Measurements from ENCODE around the gene ANAPC2.

The ANAPC2 gene

DNA sequence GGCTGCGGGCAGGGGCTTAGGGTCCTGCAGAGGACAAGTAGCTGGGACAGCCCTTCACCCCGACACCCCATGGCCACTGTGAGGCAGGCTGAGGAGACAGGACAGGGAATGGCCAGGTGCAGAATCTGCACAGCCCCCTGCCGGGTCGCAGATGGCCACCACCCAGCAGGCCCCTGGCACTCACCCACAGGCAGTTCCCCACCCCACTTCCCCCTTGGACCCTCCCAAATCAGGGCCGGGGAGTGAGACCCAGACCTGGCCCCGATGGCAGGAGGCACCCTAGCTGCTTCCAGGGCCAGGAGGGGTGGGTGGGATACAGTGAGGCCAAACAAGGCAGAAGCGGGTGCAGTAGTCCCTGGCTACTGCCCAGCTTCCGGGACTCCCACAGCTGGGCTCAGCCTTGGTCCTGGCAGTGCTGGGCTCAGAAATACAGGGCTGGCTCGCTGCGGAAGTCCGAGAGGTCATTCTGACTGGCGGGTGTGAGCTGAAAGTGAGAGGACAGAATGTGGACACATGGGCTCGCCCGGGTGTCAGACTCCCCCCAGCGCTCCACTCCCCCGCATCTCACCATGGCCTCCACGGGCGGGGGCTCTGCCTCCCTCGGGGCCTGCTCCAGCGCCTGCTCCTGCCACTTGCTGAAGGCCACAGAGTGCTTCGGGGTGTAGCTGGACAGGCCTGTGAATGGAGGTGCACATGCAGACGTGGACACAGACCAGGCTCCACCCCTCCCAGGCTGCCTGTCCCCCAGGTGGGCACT is 3.5 kb upstream of the ANAPC2 start:
- no peak for DNase-seq

DNA sequence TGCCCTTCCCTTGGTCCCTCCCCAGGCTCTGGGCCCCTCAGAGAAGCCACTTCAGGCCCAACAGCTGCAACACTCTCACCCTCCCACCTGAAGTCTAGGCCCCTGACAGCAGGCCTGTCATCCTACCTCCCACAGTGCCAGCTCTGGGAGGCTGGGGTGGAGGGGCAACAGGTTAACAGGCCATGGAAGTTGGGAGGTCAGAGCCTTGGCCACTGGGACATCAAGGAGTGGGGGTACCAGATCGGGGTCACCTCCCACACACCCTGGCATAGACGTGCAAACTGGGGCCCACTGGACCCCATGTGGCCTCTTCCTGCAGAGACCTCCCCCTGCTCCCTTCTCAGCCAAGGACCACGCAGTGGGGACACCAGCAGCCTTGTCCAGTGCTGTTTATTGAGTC is 2.9 kb upstream of the ANAPC2 start:
- no peak for DNase-seq

DNA sequence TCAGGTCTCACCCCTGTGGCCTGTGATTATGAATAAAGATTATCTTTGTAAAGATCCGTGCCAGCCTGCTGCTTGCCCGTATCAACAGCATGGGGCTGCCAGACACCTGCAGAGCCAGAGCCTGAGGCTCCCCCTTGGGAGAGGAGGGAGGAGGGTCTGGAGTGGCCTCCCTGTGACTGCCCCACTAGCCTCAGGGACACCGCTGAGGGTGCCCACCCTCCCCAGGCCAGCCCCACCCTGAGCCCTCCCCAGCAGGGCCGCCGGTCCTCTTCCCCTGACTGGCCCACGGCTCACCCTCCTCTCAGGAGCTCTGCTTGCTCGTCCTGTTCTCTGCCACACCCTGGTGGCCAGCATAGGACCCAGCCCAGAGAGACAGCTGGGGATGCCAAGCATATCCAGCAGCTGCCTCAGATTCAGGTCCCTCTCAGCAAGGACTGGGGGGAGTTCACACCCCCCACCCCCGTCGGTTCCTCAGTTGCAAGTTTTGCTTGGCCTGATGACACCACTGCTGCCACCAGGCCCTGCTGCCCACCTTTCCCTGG is 2.0 kb upstream of the ANAPC2 start:
- DNase-seq: no peak

DNA sequence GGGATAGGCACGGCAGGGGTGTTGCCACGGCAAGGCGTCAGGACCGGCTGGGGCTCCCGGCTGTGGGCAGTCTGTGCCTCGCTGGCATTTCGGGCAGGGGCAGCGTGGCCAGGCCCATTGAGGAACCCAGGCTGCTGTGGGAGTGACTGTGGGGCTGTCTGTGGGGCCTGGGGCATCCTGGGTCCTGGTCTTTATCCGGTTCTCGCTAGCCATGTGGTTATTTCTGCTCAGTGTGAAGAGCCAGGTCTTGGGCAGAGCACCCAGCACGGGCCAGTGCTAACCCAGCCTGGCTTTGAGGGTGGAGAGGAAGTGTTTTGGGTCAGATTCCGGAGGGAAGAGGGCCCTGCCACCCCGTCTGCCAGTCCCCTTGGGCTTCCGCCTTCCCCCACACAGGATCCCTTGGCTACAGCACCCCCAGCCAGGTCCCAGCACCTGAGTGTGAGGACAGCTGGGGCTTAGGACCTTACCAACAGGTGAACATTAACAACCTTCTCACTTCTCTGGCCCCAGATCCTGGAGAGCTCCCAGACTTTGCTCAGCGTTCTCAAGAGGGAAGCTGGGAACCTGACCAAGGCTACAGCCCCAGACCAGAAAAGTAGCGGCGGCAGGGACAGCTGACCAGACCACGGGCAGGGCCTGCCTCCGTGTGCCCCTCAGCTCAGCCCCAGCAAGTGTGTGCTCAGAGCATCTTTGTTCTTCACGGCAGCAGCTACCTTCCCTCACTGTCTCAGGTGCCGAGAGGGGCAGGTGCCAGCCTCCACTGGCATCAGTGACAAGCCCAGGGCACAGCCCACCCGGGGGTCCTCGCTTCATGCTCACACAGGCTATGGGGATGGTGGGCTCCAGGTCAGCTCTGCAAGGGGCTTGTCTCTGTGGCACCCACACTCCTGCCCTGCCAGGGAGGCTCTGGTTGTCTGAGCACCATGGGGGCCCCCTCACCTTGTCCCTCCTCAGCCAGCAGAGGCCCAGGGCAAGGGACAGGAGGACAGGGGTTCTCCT is 1.2 kb upstream of the ANAPC2 start:
- DNase-seq: no peak

DNA sequence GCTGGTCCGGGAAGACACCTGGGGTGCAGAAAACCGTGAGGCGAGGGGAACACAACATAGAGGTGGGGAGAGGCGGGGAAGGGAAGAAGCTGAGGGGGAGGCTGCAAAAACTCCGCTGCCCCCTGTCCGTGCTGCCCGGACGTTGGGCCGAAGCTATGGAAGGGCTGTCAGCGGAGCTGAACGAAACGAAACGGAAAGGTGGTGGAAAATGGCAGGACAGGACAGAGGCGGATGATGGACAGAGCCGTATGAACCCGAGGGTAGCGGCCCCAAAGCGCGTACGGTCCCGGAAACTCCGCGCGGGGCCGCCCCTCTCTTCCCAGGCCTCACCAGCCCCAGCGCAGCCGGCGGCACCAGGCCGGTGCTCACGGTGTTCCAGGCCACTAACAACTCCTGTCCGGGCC is 272 bp downstream of the ANAPC2 start:
- DNase-seq: no peak

DNA sequence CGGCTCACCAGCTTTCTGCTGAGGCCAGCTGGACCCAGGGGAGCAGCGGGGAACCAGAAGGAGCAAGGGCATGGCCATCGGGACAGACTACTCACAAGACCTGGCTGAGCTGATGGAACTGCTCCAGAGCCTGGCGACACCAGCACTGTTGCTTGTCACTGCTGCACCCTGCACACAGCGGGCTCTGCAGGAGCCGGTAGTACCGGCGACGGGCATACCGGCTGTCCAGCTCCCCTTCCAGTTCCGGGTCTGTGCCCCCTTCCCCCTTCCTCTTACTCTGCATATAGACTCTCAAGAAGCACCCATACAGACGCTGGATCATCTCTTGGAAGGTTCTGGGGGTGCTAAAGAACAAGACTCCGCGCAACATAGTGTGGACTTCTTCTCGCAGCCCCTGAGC is 974 bp downstream of the ANAPC2 start:
- no peak for DNase-seq

DNA sequence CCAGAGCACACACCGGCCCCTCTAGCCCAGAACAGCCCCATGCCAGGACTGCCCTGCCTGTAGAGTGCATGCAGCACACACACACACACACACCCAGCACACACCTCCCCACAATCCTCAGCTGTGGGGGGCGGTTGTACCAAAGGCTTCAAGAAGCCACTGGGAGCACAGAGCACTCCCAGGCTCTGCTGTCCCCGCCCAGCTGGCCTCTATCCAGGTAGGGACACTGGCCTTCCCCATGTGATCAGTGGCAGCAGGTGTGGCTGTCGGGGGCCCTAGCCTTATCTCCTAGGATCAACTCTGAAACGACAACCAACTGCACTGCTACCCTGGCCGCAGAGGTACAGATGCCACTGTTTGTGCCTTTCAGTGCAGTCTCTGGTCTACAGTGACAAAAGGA is 2.0 kb downstream of the ANAPC2 start:
- DNase-seq: no peak

DNA sequence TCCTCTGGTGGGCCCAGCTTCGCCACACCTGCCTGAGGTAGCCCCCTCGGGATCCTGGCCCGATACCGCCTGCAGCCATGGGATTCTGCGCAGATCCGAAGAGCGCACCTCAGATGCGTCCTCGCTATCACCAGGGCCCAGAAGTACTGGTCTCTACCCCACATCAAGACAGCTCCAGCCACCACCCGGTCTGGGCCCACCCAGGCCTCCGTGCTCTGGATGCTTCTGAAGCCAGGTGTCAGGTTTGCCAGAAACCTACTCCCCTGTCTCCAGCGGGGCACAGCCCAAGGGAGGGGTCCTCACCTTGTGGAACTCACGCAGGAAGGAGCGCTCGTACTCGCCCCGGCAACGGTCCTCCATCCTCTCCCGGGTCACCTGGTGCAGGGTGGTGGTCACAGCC is 2.4 kb downstream of the ANAPC2 start:
- DNase-seq: no peak

DNA sequence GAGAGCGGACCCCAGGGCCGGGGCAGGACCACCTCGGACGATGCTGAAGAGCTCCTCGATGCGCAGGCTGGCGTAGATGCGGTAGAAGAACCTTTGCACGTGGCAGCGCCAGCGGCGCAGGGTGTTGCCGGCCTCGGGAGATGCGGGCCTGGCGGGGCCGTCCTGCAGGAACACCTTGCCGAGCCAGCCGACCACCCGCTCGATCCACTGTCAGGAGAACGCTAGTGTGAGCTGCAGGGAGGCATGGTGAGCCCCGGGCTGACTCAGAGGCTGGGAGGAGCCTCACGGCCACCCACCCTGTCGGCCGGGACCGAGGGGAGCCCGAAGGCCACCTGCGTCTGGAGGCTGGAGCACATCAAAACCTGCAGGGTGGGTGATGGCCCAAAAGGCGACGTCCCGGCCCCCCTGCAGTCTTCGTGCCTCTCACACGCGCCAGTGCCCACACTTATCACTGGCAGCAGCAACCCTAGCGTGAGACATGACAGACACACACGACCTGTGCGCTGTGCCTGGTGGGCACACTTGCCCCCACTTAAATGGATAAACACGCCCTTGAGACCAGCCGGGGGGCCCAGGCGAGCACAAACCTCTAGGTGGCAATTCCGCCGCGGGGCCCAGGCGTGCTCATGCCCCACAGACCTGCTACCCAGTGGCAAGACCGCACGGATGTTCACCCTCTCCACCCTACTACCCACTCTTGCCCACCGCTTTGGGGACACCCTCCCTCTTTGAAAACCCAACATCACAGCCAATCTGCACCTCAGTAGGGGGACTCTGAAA is 3.3 kb downstream of the ANAPC2 start:
- no peak for DNase-seq

DNA sequence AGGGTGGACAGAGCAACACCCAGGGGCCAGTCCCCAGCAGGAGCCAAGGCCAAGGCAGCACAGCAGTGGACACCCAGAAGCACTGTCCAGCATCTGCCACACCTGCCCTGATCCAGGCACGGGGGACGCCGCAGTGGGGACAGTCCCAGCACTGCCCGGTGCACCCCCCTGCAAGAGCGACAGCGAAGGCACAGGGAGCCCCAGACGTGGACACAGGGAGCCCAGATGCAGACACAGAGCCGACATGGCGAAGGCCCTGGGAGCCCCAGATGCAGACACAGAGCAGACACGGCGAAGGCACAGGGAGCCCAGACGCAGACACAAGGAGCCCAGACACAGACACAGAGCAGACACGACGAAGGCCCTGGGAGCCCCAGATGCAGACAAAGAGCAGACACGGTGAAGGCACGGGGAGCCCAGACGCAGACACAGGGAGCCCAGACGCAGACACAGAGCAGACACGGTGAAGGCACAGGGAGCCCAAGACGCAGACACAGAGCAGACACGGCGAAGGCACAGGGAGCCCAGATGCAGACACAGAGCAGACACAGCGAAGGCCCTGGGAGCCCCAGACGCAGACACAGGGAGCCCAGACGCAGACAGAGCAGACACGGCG is 4.3 kb downstream of the ANAPC2 start:
- DNase-seq: no peak

DNA sequence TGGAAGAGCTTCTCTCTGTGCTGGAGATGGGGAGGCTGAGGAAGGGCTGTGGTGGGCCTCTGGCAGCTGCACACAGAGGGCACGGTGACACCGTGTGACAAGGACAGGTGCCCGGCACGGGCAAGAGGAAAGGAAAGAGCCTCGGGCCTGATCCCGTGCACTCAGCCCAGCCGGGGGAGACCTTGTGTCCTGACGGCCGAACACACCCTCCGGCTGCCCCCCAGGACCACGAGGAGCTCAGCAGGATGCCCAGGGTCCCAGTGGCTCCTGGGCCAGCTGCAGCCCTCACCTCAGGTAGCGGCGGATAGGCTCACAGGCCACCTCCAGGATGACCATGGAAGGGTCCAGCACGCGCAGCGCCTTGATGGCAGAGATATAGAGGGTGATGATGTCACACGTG is 5.5 kb downstream of the ANAPC2 start:
- DNase-seq: no peak

DNA sequence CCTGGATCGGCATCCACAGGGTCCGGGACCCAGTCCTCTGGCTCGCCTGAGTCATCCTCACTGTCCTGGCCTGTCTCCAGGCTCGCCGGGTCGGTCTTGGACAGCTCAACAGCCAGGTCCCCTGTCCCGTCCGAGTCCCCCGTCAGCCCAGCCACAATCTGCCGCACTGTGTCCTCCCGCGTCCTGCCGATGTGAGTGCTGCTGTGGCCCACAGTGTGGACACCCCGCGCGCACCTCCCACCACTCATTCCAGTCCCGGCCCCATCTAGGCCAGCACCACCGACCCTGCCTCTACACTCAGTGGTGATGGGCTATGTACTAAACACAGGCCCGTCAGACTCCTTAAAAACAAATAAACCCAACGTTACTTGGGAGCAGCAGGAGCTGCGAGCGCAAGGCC is 6.7 kb downstream of the ANAPC2 start:
- DNase-seq: no peak

DNA sequence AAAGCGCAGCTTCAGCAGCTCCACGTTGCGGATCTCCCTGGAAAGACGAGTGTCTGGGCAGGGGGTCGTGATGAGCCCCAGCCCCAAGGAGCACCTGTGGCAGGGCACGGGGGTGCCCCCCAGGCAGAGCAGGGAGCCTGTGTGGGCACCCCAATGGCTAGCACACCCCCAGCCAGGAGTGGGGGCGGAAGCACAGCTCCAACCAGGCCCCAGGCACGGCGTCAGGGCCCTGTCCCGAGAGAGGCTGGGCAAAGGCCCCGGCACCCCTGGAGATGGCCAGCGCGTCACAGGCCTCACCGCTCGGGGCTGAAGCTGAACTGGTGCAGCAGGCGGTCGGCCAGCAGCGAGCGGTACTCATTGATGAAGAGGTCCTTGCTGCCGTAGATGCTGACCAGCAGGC is 7.9 kb downstream of the ANAPC2 start:
- DNase-seq: no peak

DNA sequence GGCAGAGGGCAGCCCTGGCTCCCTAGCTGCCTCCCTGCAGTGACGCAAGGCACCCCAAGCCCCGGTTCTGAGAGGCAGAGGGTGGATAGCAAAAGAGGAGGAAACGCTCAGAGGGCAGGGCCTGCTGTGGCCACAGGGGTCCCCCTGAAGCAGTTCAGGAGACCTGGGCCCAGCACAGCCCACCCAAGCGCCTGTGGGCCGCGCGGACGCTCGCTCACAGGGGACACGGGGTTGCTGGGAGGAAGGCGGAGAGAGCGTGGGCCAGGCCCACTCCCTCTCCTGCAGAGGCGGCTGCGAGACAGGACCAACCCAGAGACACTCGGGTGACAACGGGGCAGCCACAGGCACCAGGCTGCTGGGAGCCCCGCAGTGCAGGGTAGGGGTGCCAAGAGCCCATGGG is 8.6 kb downstream of the ANAPC2 start:
- DNase-seq: no peak

DNA sequence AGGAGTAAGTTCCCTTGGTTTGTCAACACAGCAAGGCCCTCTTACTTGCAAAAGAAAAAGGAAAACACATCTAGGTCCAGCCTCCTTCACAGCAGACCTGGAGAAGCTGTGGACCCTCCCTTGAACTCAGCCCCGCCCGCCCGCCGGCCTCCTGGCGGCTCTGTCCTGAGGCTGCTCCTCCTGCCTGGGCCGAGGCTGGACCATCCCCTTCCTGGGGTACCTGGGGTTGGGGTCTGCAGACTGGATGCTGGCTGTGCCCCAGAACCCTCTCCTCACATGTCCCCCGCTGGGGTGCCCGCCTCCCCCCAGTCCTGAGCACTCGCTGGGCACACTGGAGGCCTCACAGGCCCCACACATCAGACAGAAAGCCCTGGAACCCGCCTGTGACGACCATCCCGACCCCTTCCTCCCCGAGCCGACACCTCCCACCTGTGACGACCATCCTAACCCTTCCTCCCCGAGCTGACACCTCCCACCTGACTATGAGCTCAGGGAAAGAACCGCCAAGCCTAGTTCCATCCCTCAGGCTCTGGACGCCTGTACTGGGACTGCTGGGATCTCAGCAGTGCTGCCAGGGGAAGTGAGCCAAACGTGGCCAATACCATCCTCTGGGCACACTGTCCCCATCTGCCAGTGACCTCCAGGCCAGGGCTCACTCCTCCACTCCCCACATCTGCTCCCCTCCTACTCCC is 9.3 kb downstream of the ANAPC2 start:
- DNase-seq: no peak

DNA sequence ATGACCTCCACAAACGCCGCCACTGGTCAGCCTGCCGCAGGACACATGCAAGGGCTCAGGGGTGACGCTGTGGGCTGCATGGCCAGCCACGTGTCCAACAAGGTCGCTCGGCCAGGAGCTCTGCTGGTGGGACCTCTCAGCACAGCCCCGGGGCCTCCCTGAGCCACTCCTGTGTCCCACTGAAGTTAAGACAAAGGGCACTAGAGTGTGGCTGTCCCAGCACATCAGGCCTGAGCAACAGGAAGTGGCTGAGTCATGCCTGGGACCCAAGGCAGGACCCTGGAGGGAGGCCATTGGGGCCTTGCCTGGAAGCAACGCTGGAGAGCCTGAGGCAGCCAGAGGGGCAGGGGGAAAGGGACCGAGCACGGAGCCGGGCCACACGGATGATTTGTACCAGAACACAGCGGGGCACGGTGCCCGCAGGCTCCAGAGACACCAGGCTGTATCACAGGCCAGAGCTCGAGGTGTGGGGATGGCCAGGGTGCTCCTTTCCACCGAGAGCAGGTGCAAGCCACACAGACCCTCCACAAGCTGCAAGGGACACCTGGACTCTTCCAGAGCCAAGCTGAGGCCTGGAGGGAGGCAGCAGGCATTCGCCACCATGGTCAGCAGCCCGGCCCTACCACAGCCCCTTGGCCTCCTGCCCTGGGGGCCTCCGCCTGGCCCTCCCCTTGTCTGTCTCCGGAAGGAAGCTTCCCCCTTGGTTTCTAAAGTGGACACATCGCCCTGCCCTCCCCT is 10.0 kb downstream of the ANAPC2 start:
- no peak for DNase-seq

DNA sequence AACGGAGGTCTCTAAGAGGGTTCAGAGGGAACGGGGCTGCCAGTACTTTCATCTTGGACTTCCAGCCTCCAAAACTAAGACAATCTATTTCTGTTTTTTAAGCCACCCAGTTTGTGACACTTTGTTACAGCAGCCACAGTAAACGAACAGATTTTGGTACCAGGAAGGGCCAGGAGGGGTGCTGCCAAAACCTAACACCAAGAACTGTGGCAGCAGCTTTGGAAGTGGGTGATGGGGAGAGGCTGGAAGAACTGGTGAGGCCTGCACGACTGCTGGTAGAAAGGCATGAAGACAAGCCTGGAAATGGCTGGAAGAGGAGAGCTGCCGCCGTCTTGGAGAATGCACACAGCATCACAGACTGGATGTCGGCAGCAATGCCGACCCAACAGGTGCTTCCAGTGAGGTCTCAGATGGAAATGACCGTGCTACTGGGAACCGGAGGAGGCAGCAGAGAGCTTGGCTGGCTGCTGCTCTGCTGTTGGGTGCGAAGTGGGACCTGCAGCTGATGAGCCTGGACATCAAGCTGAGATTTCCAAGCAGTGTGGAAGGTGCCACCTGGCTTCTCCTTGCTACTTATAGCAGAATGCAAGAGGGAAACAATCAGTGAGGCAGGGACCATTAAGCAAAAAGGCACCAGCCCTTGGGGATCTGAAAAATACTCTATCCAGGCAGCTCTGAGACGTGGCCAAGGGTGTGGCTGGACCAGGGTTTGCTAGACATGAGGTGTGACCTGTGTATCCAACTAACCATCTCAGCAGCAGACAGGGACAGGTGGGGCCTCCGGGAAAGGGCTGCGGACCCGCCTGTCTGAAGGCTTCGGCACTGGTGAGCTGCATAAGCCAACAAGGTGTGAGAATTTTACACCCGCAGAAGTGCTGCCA is 11.8 kb downstream of the ANAPC2 start:
- DNase-seq: no peak

DNA sequence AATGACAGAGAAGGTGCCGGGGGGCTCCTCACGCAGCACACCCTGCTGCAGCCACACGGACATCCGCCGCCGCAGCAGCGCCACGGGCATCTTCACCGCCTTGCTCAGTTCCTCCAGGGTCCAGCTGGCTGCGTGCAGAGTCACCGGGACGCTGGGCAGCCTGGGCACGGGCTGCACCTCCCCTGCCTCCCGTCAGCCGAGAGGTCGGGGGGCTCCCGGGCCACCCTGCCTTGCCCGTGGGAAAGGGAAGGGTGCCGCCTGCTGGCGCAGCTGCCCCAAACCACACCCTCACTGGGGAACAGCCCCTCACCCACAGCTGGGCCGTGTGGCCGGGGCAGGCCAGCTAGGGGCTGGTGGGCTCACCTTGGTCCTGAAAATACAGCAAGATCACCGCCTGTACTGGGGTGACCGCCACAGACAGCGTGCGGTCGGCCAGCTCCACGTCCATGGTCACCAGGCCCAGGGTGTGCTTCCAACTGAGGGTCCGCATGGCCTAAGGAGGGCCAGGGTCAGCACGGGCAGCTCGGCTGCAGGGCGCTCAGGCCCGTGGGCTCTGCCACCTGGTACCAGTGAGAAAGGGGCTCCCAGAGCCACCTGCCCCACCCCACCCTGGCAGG is 12.9 kb downstream of the ANAPC2 start:
- no peak for DNase-seq

DNA sequence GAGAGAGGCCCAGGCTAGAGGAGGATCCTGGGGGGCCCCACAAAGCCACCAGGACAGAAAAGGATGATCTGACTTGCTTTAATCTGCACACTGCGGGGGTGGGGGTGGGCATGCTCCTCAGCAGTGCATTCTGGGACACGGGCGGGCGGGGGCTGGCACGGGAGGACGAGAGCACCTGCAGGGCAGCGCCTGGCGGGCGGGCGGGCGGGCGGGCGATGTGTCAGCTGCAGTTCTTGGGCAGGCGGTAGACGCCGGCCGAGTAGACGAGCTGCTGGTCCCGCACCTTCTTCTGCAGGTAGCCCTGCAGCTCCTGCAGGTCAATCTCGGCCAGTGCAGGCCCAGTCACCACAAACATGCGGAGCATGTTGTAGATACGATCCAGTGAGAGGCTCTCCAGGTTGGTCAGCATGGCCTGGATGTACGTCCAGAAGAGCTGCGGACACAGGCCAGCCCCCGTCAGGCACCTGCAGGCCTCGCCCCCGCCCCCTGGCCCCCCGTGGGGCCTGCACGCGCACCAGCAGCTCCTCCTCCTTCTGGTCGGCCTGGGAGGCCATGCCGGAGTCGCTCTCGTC is 13.6 kb downstream of the ANAPC2 start:
- no peak for DNase-seq
